ENCODE results near the gene TAS2R46. TPM values are rescaled to one million over a fixed set of nuclear protein-coding genes. Genes with fewer than 3 reads are reported as not detected.

TAS2R46 gene
- total and polyA plus RNA-seq, 2 of the 13 experiments (the other 11 are each of a cell fraction or from before 2014, with no cell fraction given) = 0.16 to 3.5 TPM

GRCh38 chr12:11070999-11071398 lies 8.9 kb upstream of the TAS2R46 start:
- H3K4me2 ChIP-seq (ENCODE audit: low read depth, low read length) = no peak overlapping the region
- POLR2A ChIA-PET = interaction anchor here (1.3 kb wide), 1 partner anchor 100 kb away, joined by 5 read pairs; the partner anchor contains the start of gene SMIM10L1
- intact Hi-C loops (cut with micrococcal nuclease; ENCODE audit: unreplicated experiment) = loop anchor here (1.0 kb wide), 1 partner anchor 52 kb away; no protein-coding TSS in a partner anchor
- no peak overlapping the region for H3K9ac ChIP-seq (ENCODE audit: insufficient read depth, low read depth, low read length)
- no peaks in the 10 kb centered on the region for H4K20me1 ChIP-seq (ENCODE audit: insufficient read depth, low read length)
- CTCF ChIA-PET (ENCODE audit: low intra/inter-chr PET ratio, low total read pairs) = no interaction called here
- FAIRE-seq = no peak
- BruUV-seq (replicated peaks) = no TSS peak
- no peaks in the 10 kb centered on the region; a peak in 1 of 5 replicates for H3K27me3 ChIP-seq (ENCODE audit: control insufficient read depth in 1 of 2, insufficient read depth in 2 of 2, low read length in 2 of 2)
- H2AFZ ChIP-seq (ENCODE audit: low read length) = no peak overlapping the region
- H3K27ac ChIP-seq (ENCODE audit: extremely low read length, insufficient read depth, low read length) = no peak overlapping the region
- TF ChIP-seq ZSCAN5A (CRISPR knock-in tag; IDR thresholded peaks at IDR 0.05; ENCODE audit: borderline replicate concordance) (no peak), ZNF263 (CRISPR knock-in tag; IDR thresholded peaks at IDR 0.05) (no peak), MXD3 (CRISPR knock-in tag; IDR thresholded peaks at IDR 0.05) (no peak), NFYC (CRISPR knock-in tag; IDR thresholded peaks at IDR 0.05) (no peak), ZNF547 (CRISPR knock-in tag; IDR thresholded peaks at IDR 0.05) (no peak), POLR2AphosphoS2 (IDR thresholded peaks at IDR 0.05; ENCODE audit: low read depth, low read length) (no peak)
- H3K79me2 ChIP-seq (ENCODE audit: insufficient read depth, low read length) = no peaks in the 10 kb centered on the region
- 29% methylated on average over 1 of the region's 1 CpG for WGBS (ENCODE audit: low lambda C conversion rate)
- no peaks in the 10 kb centered on the region; a peak in 1 of 5 replicates for H3K36me3 ChIP-seq (replicated peaks in 1 of 2; ENCODE audit: control insufficient read depth in 1 of 2, insufficient read depth in 2 of 2, low read length in 2 of 2)
- H3K4me1 ChIP-seq (ENCODE audit: insufficient read depth, low read length) = peaks cover 26% of the 10 kb centered on the region
- DNase-seq (ENCODE audit: low spot score) = peak; percentile 16
- H3K9me3 ChIP-seq (ENCODE audit: low read length) = no peaks in the 10 kb centered on the region
- in situ Hi-C loops (cut with HindIII; ENCODE audit: extremely low pct_ligation_motif_present, low pct_unique_long_range_greater_than_20kb) = loop anchor here (5.0 kb wide), 1 partner anchor 54 kb away; no protein-coding TSS in a partner anchor
- H3K4me3 ChIP-seq (replicated peaks in 1 of 3; ENCODE audit: insufficient read depth in 1 of 3, low read depth in 2 of 3, low read length in 3 of 3) = no peak overlapping the region
- ATAC-seq = peak; percentile 57

DNA sequence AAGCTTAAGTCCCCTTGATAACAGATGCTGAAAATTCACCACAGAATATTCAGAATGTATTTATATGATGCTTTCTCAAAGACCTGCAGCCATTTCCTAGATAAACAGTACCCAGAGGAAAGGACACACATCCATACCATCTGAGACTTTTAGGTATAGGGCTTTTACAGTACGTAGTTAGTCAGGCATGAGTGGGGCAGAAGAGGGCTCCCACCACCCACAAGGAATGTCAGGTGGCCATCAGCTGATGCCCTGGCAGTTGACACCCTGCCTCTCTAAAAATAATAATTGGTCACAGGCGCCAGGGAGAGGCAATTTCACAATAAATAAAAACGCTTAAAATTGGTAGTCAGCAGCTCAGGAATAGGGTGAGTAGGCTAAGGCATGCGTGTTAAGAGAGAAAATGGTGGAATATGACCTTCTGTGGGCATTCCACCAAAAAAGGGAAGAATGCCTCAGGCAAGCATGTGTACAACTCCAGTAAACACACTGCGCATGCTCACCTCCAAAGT lies 7.8 kb upstream of the TAS2R46 start:
- ATAC-seq = no peak

More for the DNA sequence above, 7.8 kb upstream of the TAS2R46 start:
- WGBS (ENCODE audit: low lambda C conversion rate) = 85% methylated on average over 5 of the region's 5 CpGs
- Histone ChIP-seq H3K9ac (ENCODE audit: insufficient read depth, low read depth, low read length) (no peak overlapping the region), H2AFZ (ENCODE audit: low read length) (no peak overlapping the region), H3K9me3 (ENCODE audit: low read length) (no peaks in the 10 kb centered on the region), H3K27ac (ENCODE audit: extremely low read length, insufficient read depth, low read length) (no peak overlapping the region), H3K27me3 (ENCODE audit: control insufficient read depth in 1 of 2, insufficient read depth in 2 of 2, low read length in 2 of 2) (no peaks in the 10 kb centered on the region; a peak in 1 of 5 replicates), H3K4me1 (ENCODE audit: insufficient read depth, low read length) (peaks cover 26% of the 10 kb centered on the region), H3K36me3 (replicated peaks in 1 of 2; ENCODE audit: control insufficient read depth in 1 of 2, insufficient read depth in 2 of 2, low read length in 2 of 2) (no peaks in the 10 kb centered on the region; a peak in 1 of 5 replicates), H4K20me1 (ENCODE audit: insufficient read depth, low read length) (no peaks in the 10 kb centered on the region), H3K4me2 (ENCODE audit: low read depth, low read length) (no peak overlapping the region), H3K4me3 (replicated peaks in 1 of 3; ENCODE audit: insufficient read depth in 1 of 3, low read depth in 2 of 3, low read length in 3 of 3) (no peak overlapping the region), H3K79me2 (ENCODE audit: insufficient read depth, low read length) (no peaks in the 10 kb centered on the region)
- no peak for DNase-seq (ENCODE audit: low spot score)
- intact Hi-C loops (cut with micrococcal nuclease; ENCODE audit: unreplicated experiment) = no loop called here
- TF ChIP-seq ZNF296 (CRISPR knock-in tag; conservative IDR thresholded peaks at IDR 0.05) (no peak), JUN (CRISPR knock-in tag; IDR thresholded peaks at IDR 0.05) (no peak), EZH2 (conservative IDR thresholded peaks at IDR 0.05; ENCODE audit: low read depth, low read length) (no peak), ADNP (CRISPR knock-in tag; IDR thresholded peaks at IDR 0.05) (no peak), ZNF660 (CRISPR knock-in tag; IDR thresholded peaks at IDR 0.05; ENCODE audit: borderline replicate concordance, low read depth) (no peak), ZNF598 (CRISPR knock-in tag; IDR thresholded peaks at IDR 0.05; ENCODE audit: borderline replicate concordance) (no peak), ZEB1 (IDR thresholded peaks at IDR 0.05; ENCODE audit: insufficient replicate concordance, low read depth) (no peak), AKAP8 (CRISPR knock-in tag; IDR thresholded peaks at IDR 0.05) (no peak), ZNF749 (CRISPR knock-in tag; IDR thresholded peaks at IDR 0.05; ENCODE audit: borderline replicate concordance) (no peak)
- no TSS peak for BruUV-seq (replicated peaks)
- ChIA-PET POLR2A (no interaction called here), CTCF (ENCODE audit: low intra/inter-chr PET ratio, low total read pairs) (no interaction called here)
- in situ Hi-C loops (cut with HindIII; ENCODE audit: extremely low pct_ligation_motif_present, low pct_unique_long_range_greater_than_20kb) = loop anchor here (5.0 kb wide), 1 partner anchor 53 kb away; no protein-coding TSS in a partner anchor
- no peak for FAIRE-seq

All from HepG2 (cell line).